ENCODE results near the gene LRRK1. TPM values are rescaled to one million over a fixed set of nuclear protein-coding genes. Genes with fewer than 3 reads are reported as not detected.

Gene LRRK1
- total and polyA plus RNA-seq, 2 experiments from 2014 or later = 2.6 to 4.5 TPM

GRCh38 chr15:100929641-100930042 lies 10.5 kb downstream of the LRRK1 start (continued):
- TF ChIP-seq ZNF462 (CRISPR knock-in tag; IDR thresholded peaks at IDR 0.05) (no peak), STAT1 (IDR thresholded peaks at IDR 0.05; ENCODE audit: unreplicated experiment) (no peak), EZH2phosphoT487 (IDR thresholded peaks at IDR 0.05; ENCODE audit: unreplicated experiment) (no peak), ZNF114 (CRISPR knock-in tag; IDR thresholded peaks at IDR 0.05) (no peak)

- no peak overlapping the region for H3K27ac Mint-ChIP-seq
- peaks cover 4% of the 10 kb centered on the region for H3K27me3 Mint-ChIP-seq (ENCODE audit: insufficient read depth, low read depth, poor library complexity)
- Histone ChIP-seq H4K20me1 (replicated peaks; ENCODE audit: insufficient read depth) (no peaks in the 10 kb centered on the region), H2AFZ (no peak overlapping the region), H3K4me3 (no peak overlapping the region), H3K4me1 (ENCODE audit: insufficient read depth) (peaks cover 14% of the 10 kb centered on the region), H3K4me2 (no peak overlapping the region), H3K9me2 (ENCODE audit: insufficient read depth) (no peaks in the 10 kb centered on the region; the same call in 1 of the 2 replicates), H3K79me2 (replicated peaks; ENCODE audit: insufficient read depth) (no peaks in the 10 kb centered on the region), H3F3A (replicated peaks; ENCODE audit: low read depth) (no peaks in the 10 kb centered on the region), H3K27ac (ENCODE audit: low read depth) (no peak overlapping the region), H3K36me3 (ENCODE audit: insufficient read depth) (no peaks in the 10 kb centered on the region), H3K27me3 (ENCODE audit: insufficient read depth) (no peaks in the 10 kb centered on the region)
- no peak for DNase-seq (ENCODE audit: low spot score)
- peaks cover 29% of the 10 kb centered on the region for H3K4me1 Mint-ChIP-seq
- no peaks in the 10 kb centered on the region for H3K9me3 Mint-ChIP-seq
- no peak overlapping the region for H3K4me3 Mint-ChIP-seq
- no peak for ATAC-seq
- no peaks in the 10 kb centered on the region for H3K36me3 Mint-ChIP-seq (ENCODE audit: low read depth)
- TF ChIP-seq EZH2phosphoT487 (IDR thresholded peaks at IDR 0.05; ENCODE audit: unreplicated experiment) = no peak
- no peak for TF ChIP-seq ZNF114 (CRISPR knock-in tag; IDR thresholded peaks at IDR 0.05)
- TF ChIP-seq REST (IDR thresholded peaks at IDR 0.05; ENCODE audit: unreplicated experiment) = no peak
- TF ChIP-seq ZNF462 (CRISPR knock-in tag; IDR thresholded peaks at IDR 0.05) = no peak
These were observed 11.2 kb downstream of the LRRK1 start for GRCh38 chr15:100930306-100930848.

Data from GM23338 (cell line).